Gastrocnemius medialis (tissue), 4 donors: Measurements from ENCODE around the gene DHRSX. TPM values are rescaled to one million over a fixed set of nuclear protein-coding genes. Genes with fewer than 3 reads are reported as not detected.
"Not testable (repeated sequence)": the region's sequence is repeated elsewhere in the genome, so short reads cannot be mapped to it uniquely, and the experiment has no call there.

ENCODE experiments used
- ATAC-seq, 2 donors: fragments of 150-250 bp; one replicate each; pipeline ENCODE4 v1.9.1; 2016
- DNase-seq, 2 donors: peaks; one replicate each; pipeline ENCODE4 v3.0.0-alpha.2; 2019
- H3K27ac ChIP-seq, 4 donors: fragments of 200-600 bp; sonication (generic); 1 replicate in 1 of 4; 2 replicates in 3 of 4; pipeline ENCODE4 v1.5.1; 2016 to 2018; ENCODE audit warnings: mild to moderate bottlenecking in 2 of 4, moderate library complexity in 1 of 4
- H3K27me3 ChIP-seq, 3 donors: fragments of 200-600 bp; sonication (generic) in 2 of 3; 1 replicate in 1 of 3; 2 replicates in 2 of 3; pipeline versions ENCODE4 v1.5.1 to v1.6.0; 2016 to 2019; ENCODE audit warnings: mild to moderate bottlenecking in 1 of 3, moderate library complexity in 1 of 3
- H3K36me3 ChIP-seq, 2 donors: fragments of 200-600 bp; sonication (generic) in 1 of 2; one replicate each; pipeline ENCODE4 v1.5.1; 2017 to 2018
- H3K4me1 ChIP-seq, 2 donors: fragments of 200-600 bp; sonication (generic) in 1 of 2; one replicate each; pipeline ENCODE4 v1.5.1; 2016 to 2017; ENCODE audit warnings: mild to moderate bottlenecking in 2 of 2
- H3K4me3 ChIP-seq, 4 donors: fragments of 200-600 bp; sonication (generic) in 3 of 4; 1 replicate in 1 of 4; 2 replicates in 3 of 4; pipeline ENCODE4 v1.5.1; 2016 to 2019; ENCODE audit warnings: mild to moderate bottlenecking in 2 of 4
- H3K9me3 ChIP-seq, 3 donors: fragments of 200-600 bp; sonication (generic) in 2 of 3; 1 replicate in 1 of 3; 2 replicates in 2 of 3; pipeline ENCODE4 v1.5.1; 2016 to 2019
- CTCF ChIP-seq, 5 experiments: fragments of 450-650 bp in 3 of 5; fragments of 200-600 bp in 2 of 5; sonication (generic) in 2 of 5; IDR thresholded peaks in 4 of 5; conservative IDR thresholded peaks in 1 of 5; 1 replicate in 4 of 5; 2 replicates in 1 of 5; pipeline ENCODE4 v1.5.1; 2016 to 2019; ENCODE audit warnings: antibody characterized with exemption in 5 of 5, mild to moderate bottlenecking in 3 of 5, moderate library complexity in 3 of 5
- POLR2A ChIP-seq, 2 donors: fragments of 450-650 bp; IDR thresholded peaks; one replicate each; pipeline ENCODE4 v1.6.1; 2017; ENCODE audit warnings: antibody characterized with exemption in 2 of 2, mild to moderate bottlenecking in 2 of 2, moderate library complexity in 2 of 2
- in situ Hi-C, 4 donors: fragments of 200-750 bp; cut with MboI; loops; one replicate each; pipeline versions ENCODE4 v1.15.0 to v1.8.0; 2017; ENCODE audit warnings: low sequenced_read_pairs in 4 of 4
- intact Hi-C: fragments of 100-400 bp; cut with DNase I; formaldehyde crosslinking; loops from one replicate; pipeline ENCODE4 v1.15.1; 2023; ENCODE audit warnings: low total_unique reads
- total RNA-seq, 4 donors: library from RNA; depleted of rRNA; stranded (reverse); fragments of >200 nt; gene quantifications; one replicate each; pipeline versions ENCODE4 v1.1.0 to v1.2.3, GENCODE V29; 2016

DHRSX gene
- total RNA-seq, 4 donors from 2014 or later = 9.8 to 31.1 (median 13.6) TPM

- Histone ChIP-seq H3K9me3 (no peaks in the 10 kb centered on the region), H3K4me3 (no peak overlapping the region), H3K36me3 (no peaks in the 10 kb centered on the region), H3K4me1 (no peaks in the 10 kb centered on the region), H3K27me3 (no peaks in the 10 kb centered on the region), H3K27ac (no peak overlapping the region)
- in situ Hi-C loops = no loop called here
- DNase-seq = no peak
- ATAC-seq = peak in 1 of 2 donors; percentile 26
- intact Hi-C loops = no loop called here
- TF ChIP-seq POLR2A (IDR thresholded peaks at IDR 0.05) (no peak), CTCF (IDR thresholded peaks at IDR 0.05 in 4 of 5, conservative IDR thresholded peaks at IDR 0.05 in 1 of 5) (no peak)
Measured at GRCh38 chrX:2466876-2467656, 33.7 kb downstream of the DHRSX start.

- intact Hi-C loops = no loop called here
- Histone ChIP-seq H3K27ac (no peak overlapping the region), H3K27me3 (no peaks in the 10 kb centered on the region), H3K36me3 (no peaks in the 10 kb centered on the region), H3K4me1 (no peaks in the 10 kb centered on the region), H3K9me3 (no peaks in the 10 kb centered on the region), H3K4me3 (no peak overlapping the region)
- in situ Hi-C loops = no loop called here
- ATAC-seq (no peak), DNase-seq (no peak)
- no peak for TF ChIP-seq CTCF (IDR thresholded peaks at IDR 0.05 in 4 of 5, conservative IDR thresholded peaks at IDR 0.05 in 1 of 5)
- no peak for TF ChIP-seq POLR2A (IDR thresholded peaks at IDR 0.05)
Measured at GRCh38 chrX:2464677-2465166, 36.1 kb downstream of the DHRSX start.

GRCh38 chrX:2463973-2464676 is 36.7 kb downstream of the DHRSX start:
- Histone ChIP-seq H3K4me1 (no peaks in the 10 kb centered on the region), H3K4me3 (no peak overlapping the region), H3K9me3 (no peaks in the 10 kb centered on the region), H3K36me3 (no peaks in the 10 kb centered on the region), H3K27ac (no peak overlapping the region), H3K27me3 (no peaks in the 10 kb centered on the region)
- intact Hi-C loops (no loop called here), in situ Hi-C loops (no loop called here)
- DNase-seq = no peak
- no peak for TF ChIP-seq POLR2A (IDR thresholded peaks at IDR 0.05)
- no peak for TF ChIP-seq CTCF (IDR thresholded peaks at IDR 0.05 in 4 of 5, conservative IDR thresholded peaks at IDR 0.05 in 1 of 5)
- ATAC-seq = no peak

- H3K27ac ChIP-seq, H3K9me3 ChIP-seq, H3K4me1 ChIP-seq, H3K36me3 ChIP-seq, ATAC-seq, intact Hi-C loops, in situ Hi-C loops, H3K4me3 ChIP-seq, H3K27me3 ChIP-seq, DNase-seq: not testable (repeated sequence)
Measured at GRCh38 chrX:2463481-2463880, 37.3 kb downstream of the DHRSX start.

- H3K9me3 ChIP-seq = no peaks in the 10 kb centered on the region
- H3K4me1 ChIP-seq = no peaks in the 10 kb centered on the region
- DNase-seq (no peak), ATAC-seq (no peak)
- no peak overlapping the region for H3K27ac ChIP-seq
- no peaks in the 10 kb centered on the region for H3K27me3 ChIP-seq
- intact Hi-C loops (no loop called here), in situ Hi-C loops (no loop called here)
- TF ChIP-seq POLR2A (IDR thresholded peaks at IDR 0.05) = no peak
- no peak for TF ChIP-seq CTCF (IDR thresholded peaks at IDR 0.05 in 4 of 5, conservative IDR thresholded peaks at IDR 0.05 in 1 of 5)
- H3K4me3 ChIP-seq = no peak overlapping the region
- no peaks in the 10 kb centered on the region for H3K36me3 ChIP-seq
Measured at GRCh38 chrX:2462780-2463179, 38.0 kb downstream of the DHRSX start.
